Mesendoderm (in vitro differentiated cells): ENCODE results near the gene CHD6.

ENCODE experiments used
- DNase-seq: peaks from one replicate; pipeline ENCODE4 v3.0.0; 2013
- H2AK5ac ChIP-seq: 2 replicates; pipeline ENCODE4 v1.6.1; 2013; ENCODE audit warnings: low read length, inconsistent platforms
- H2BK120ac ChIP-seq: 2 replicates; pipeline ENCODE4 v1.6.1; 2013; ENCODE audit warnings: low read depth, mild to moderate bottlenecking, low read length, moderate library complexity, mixed read lengths
- H2BK15ac ChIP-seq: replicated peaks from 2 replicates; pipeline ENCODE4 v1.6.1; 2013; ENCODE audit warnings: low read depth, mild to moderate bottlenecking, moderate library complexity
- H2BK5ac ChIP-seq: 2 replicates; pipeline ENCODE4 v1.6.1; 2013; ENCODE audit warnings: low read length, inconsistent platforms
- H3K18ac ChIP-seq: 2 replicates; pipeline ENCODE4 v1.6.1; 2013; ENCODE audit warnings: mild to moderate bottlenecking, low read length, mixed read lengths
- H3K23ac ChIP-seq: one replicate; pipeline ENCODE4 v1.6.1; 2013; ENCODE audit warnings: low read length
- H3K27ac ChIP-seq: 2 replicates; pipeline ENCODE4 v1.5.1; 2013; ENCODE audit warnings: low read depth, mild to moderate bottlenecking, inconsistent platforms, low read length, moderate library complexity
- H3K27me3 ChIP-seq: 2 replicates; pipeline ENCODE4 v1.6.1; 2013; ENCODE audit warnings: low read length, control low read depth, mild to moderate bottlenecking, inconsistent platforms; ENCODE audit not compliant: insufficient read depth, poor library complexity
- H3K36me3 ChIP-seq: 2 replicates; pipeline ENCODE4 v1.6.1; 2013; ENCODE audit warnings: low read length, inconsistent platforms; ENCODE audit not compliant: control insufficient read depth, insufficient read depth
- H3K4ac ChIP-seq: one replicate; pipeline ENCODE4 v1.6.1; 2013; ENCODE audit warnings: low read depth, mild to moderate bottlenecking, low read length, moderate library complexity
- H3K4me1 ChIP-seq: 2 replicates; pipeline ENCODE4 v1.6.1; 2013; ENCODE audit warnings: low read depth, low read length, inconsistent platforms; ENCODE audit not compliant: control insufficient read depth
- H3K4me2 ChIP-seq: 2 replicates; pipeline ENCODE4 v1.6.1; 2013; ENCODE audit warnings: low read length
- H3K4me3 ChIP-seq: 2 replicates; pipeline ENCODE4 v1.5.1; 2013; ENCODE audit warnings: mild to moderate bottlenecking, low read length
- H3K56ac ChIP-seq: one replicate; pipeline ENCODE4 v1.6.1; 2013; ENCODE audit warnings: low read length
- H3K79me1 ChIP-seq: 2 replicates; pipeline ENCODE4 v1.6.1; 2013; ENCODE audit warnings: low read length, inconsistent platforms
- H3K79me2 ChIP-seq: 2 replicates; pipeline ENCODE4 v1.6.1; 2013; ENCODE audit warnings: mild to moderate bottlenecking, low read length; ENCODE audit not compliant: control insufficient read depth, insufficient read depth
- H3K9ac ChIP-seq: 2 replicates; pipeline ENCODE4 v1.6.1; 2013; ENCODE audit warnings: low read length, inconsistent platforms
- H4K5ac ChIP-seq: one replicate; pipeline ENCODE4 v1.6.1; 2013; ENCODE audit warnings: low read length
- H4K8ac ChIP-seq: one replicate; pipeline ENCODE4 v1.6.1; 2013; ENCODE audit warnings: low read depth, mild to moderate bottlenecking, control low read depth, low read length, moderate library complexity
- WGBS: extraction: QIAGEN DNeasy Blood & Tissue Kit; methylation state at CpG from one replicate; pipeline ENCODE4 v1.1.7; 2013; ENCODE audit warnings: low lambda C conversion rate, missing lambda C conversion rate; ENCODE audit not compliant: insufficient coverage; ENCODE audit errors: extremely low coverage; 5-methylcytosine and 5-hydroxymethylcytosine counted together

CHD6 gene

GRCh38 chr20:41364236-41364855, 253.8 kb downstream of the CHD6 start:
- no peak overlapping the region for H2BK120ac ChIP-seq
- no peak overlapping the region for H3K56ac ChIP-seq
- no peak overlapping the region for H4K8ac ChIP-seq
- H3K23ac ChIP-seq: no peak overlapping the region
- H2AK5ac ChIP-seq: no peak overlapping the region
- H2BK15ac ChIP-seq: no peak overlapping the region
- no peak overlapping the region for H4K5ac ChIP-seq
- peaks cover 10% of the 10 kb centered on the region for H3K27me3 ChIP-seq
- no peak overlapping the region for H3K18ac ChIP-seq
- H3K79me2 ChIP-seq: no peaks in the 10 kb centered on the region
- no peak overlapping the region for H3K9ac ChIP-seq
- no peaks in the 10 kb centered on the region for H3K4me1 ChIP-seq
- H3K27ac ChIP-seq: no peak overlapping the region
- no peak overlapping the region for H3K4me2 ChIP-seq
- no CpG with 5 or more reads among the region's 13 CpGs for WGBS
- no peaks in the 10 kb centered on the region for H3K36me3 ChIP-seq
- no peak overlapping the region for H3K4me3 ChIP-seq
- H3K79me1 ChIP-seq: no peaks in the 10 kb centered on the region
- H3K4ac ChIP-seq: no peak overlapping the region
- H2BK5ac ChIP-seq: no peak overlapping the region
- no peak for DNase-seq

- Histone ChIP-seq H3K18ac (no peak overlapping the region), H3K9ac (no peak overlapping the region), H2BK15ac (no peak overlapping the region), H3K79me1 (no peaks in the 10 kb centered on the region), H3K27ac (no peak overlapping the region), H4K8ac (no peak overlapping the region), H3K56ac (no peak overlapping the region), H3K4ac (no peak overlapping the region), H3K4me2 (no peak overlapping the region), H3K36me3 (no peaks in the 10 kb centered on the region), H3K27me3 (peaks cover 10% of the 10 kb centered on the region), H3K79me2 (no peaks in the 10 kb centered on the region), H2BK120ac (no peak overlapping the region), H2BK5ac (no peak overlapping the region), H3K4me1 (no peaks in the 10 kb centered on the region), H2AK5ac (no peak overlapping the region), H4K5ac (no peak overlapping the region), H3K4me3 (no peak overlapping the region), H3K23ac (no peak overlapping the region)
- WGBS: no CpG with 5 or more reads among the region's 7 CpGs
- DNase-seq: no peak
These were observed 254.6 kb downstream of the CHD6 start for GRCh38 chr20:41363601-41364000.

DNA sequence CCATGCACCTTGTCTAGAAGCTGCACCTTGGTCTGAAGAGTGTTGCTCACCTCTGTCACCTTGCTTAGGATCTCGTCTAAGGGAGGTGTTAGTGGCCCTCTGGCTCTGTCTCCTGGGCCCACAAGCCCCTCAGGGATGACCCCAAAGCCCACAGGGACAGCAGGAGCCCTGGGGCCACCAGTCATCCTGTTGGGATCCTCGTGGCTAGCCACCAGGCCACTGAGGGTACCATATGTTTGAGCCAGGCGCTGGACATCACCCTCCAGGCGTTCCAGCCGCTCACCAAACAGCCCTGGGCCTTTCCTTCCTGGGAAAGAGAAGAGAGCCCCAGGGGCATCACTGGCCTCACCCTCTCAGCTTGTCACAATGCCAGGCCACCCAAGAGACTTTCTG, 255.4 kb downstream of the CHD6 start:
- no peak overlapping the region for H4K5ac ChIP-seq
- no peaks in the 10 kb centered on the region for H3K79me1 ChIP-seq
- no peaks in the 10 kb centered on the region for H3K36me3 ChIP-seq
- H3K23ac ChIP-seq: no peak overlapping the region
- no peak overlapping the region for H3K27ac ChIP-seq
- H3K79me2 ChIP-seq: no peaks in the 10 kb centered on the region
- H2BK15ac ChIP-seq: no peak overlapping the region
- no peak overlapping the region for H3K4me3 ChIP-seq
- no peak overlapping the region for H3K4me2 ChIP-seq
- no peak for DNase-seq
- no peak overlapping the region for H3K9ac ChIP-seq
- no peak overlapping the region for H3K56ac ChIP-seq
- H2AK5ac ChIP-seq: no peak overlapping the region
- no peak overlapping the region for H3K18ac ChIP-seq
- H3K4ac ChIP-seq: no peak overlapping the region
- no peak overlapping the region for H2BK5ac ChIP-seq
- WGBS: no CpG with 5 or more reads among the region's 5 CpGs
- H4K8ac ChIP-seq: no peak overlapping the region
- peaks cover 10% of the 10 kb centered on the region for H3K27me3 ChIP-seq
- H3K4me1 ChIP-seq: no peaks in the 10 kb centered on the region
- no peak overlapping the region for H2BK120ac ChIP-seq

DNA sequence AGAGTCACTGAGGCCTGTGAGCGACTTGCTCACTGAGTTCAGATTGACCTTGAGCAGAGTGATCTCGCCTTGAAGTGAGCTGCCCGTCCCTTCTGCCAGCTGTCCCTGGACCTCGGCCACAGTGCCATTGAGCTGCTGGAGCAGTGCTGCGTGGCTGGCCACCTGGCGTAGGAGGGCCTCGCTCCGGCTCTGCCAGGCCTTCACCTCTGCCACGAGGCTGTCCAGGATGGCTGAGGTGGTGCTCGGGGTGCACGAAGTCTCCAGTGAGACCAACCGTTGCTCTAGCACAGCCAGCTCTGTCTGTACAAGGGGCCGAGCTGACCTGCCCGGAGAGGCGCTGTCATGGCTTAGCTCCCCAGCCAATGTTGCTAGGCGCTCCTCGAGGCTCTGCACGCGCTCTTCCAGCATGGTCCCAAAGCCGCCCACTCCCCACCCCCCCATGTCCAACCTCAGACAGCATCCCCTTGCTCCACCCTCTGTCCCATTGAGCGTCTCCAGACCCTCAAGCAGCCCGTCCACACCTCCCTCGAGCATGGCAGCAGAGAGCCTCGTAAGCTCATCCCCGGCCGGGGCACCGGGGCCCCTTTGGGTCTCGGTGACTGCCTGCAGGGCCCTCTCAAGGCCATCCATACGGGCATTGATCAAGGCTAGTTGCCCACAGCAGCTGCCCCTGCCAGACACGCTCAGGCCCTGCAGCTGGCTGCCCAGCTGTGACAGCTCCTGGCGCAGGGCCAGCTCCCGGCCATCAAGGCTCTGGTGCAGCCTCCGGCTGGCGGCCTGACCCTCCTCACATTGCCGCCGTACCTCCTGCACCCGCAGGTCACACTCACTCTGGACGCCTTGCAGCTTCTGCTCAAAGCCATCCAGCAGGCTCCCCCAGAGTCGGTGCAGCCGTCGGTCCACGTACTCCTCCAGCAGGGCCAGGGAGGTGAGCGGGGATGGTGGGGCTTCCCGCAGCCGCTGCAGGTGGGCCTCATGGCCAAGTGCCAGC, 256.1 kb downstream of the CHD6 start:
- no peak overlapping the region for H3K56ac ChIP-seq

DNA sequence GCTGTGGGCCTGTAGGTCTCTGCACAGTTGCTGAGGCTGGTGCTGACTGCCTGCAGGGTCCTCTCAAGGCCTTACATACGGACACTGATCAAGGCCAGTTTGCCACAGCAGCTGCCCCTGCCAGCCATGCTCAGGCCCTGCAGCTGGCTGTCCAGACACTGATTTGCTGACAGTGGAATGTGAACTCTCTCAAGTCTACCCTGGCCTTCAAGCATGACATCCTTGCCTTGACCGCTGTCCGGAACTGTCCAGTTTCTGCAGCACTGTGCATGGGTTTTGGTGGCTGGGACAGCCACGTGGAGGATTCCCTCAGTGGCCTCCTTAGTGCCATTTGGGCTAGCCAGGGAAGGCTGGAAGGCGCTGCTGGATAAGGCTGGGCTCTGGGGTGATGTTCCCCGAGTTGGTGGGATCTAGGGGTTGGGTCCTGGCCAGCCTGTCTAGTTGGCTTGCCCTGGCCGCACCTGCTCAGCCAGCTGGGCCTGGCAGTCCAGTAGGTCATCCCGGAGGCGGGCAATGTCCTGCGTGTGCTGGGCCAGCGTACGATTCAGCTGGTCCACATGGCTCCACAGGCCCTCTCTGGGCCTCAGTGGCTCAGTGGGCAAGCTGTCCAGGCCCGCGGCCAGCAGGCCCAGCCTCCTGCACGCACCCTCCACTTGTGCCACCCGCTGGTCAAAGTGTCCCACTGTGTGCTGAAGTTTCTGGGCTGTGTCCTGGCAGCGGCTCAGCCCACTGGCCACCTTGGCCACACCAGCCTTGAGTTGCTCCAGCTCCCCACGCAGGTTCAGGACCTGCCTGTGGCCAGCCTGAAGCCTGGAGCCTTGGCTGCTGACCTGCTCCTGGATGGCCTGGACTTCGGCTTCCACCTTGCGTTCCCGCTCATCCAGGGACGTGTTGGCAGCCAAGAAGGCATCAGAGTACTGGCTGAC, 257.1 kb downstream of the CHD6 start:
- H3K23ac ChIP-seq: no peak overlapping the region
- no peak overlapping the region for H2BK120ac ChIP-seq
- no peaks in the 10 kb centered on the region for H3K36me3 ChIP-seq
- H3K4me1 ChIP-seq: no peaks in the 10 kb centered on the region
- no peak overlapping the region for H3K4ac ChIP-seq
- WGBS: no CpG with 5 or more reads among the region's 22 CpGs
- no peak overlapping the region for H3K18ac ChIP-seq
- H3K79me1 ChIP-seq: no peaks in the 10 kb centered on the region
- no peak overlapping the region for H3K9ac ChIP-seq
- no peak overlapping the region for H3K4me3 ChIP-seq
- H3K56ac ChIP-seq: no peak overlapping the region
- DNase-seq: no peak
- no peak overlapping the region for H4K8ac ChIP-seq
- H3K27me3 ChIP-seq: peaks cover 8% of the 10 kb centered on the region
- H4K5ac ChIP-seq: no peak overlapping the region
- no peak overlapping the region for H2BK5ac ChIP-seq
- no peak overlapping the region for H2AK5ac ChIP-seq
- H3K79me2 ChIP-seq: no peaks in the 10 kb centered on the region
- H3K4me2 ChIP-seq: no peak overlapping the region
- no peak overlapping the region for H3K27ac ChIP-seq
- no peak overlapping the region for H2BK15ac ChIP-seq

More for the DNA sequence above, 256.1 kb downstream of the CHD6 start:
- H3K27me3 ChIP-seq: peaks cover 10% of the 10 kb centered on the region
- no peak overlapping the region for H3K23ac ChIP-seq
- H2AK5ac ChIP-seq: no peak overlapping the region
- H3K79me1 ChIP-seq: no peaks in the 10 kb centered on the region
- H3K4ac ChIP-seq: no peak overlapping the region
- no peaks in the 10 kb centered on the region for H3K79me2 ChIP-seq
- H4K5ac ChIP-seq: no peak overlapping the region
- no peak overlapping the region for H3K9ac ChIP-seq
- no peak for DNase-seq
- no peak overlapping the region for H2BK5ac ChIP-seq
- no peak overlapping the region for H3K4me3 ChIP-seq
- H3K4me1 ChIP-seq: no peaks in the 10 kb centered on the region
- H3K27ac ChIP-seq: no peak overlapping the region
- H2BK15ac ChIP-seq: no peak overlapping the region
- no peak overlapping the region for H3K18ac ChIP-seq
- no peak overlapping the region for H4K8ac ChIP-seq
- H3K36me3 ChIP-seq: no peaks in the 10 kb centered on the region
- H3K4me2 ChIP-seq: no peak overlapping the region
- H2BK120ac ChIP-seq: no peak overlapping the region
- WGBS: no CpG with 5 or more reads among the region's 45 CpGs
